Measurements from ENCODE around the gene USP2. TPM values are rescaled to one million over a fixed set of nuclear protein-coding genes. Genes with fewer than 3 reads are reported as not detected.

The USP2 gene
- total RNA-seq, 1 experiment from 2014 or later, result 0.29 TPM

- DNase-seq (ENCODE audit: low spot score), result peak; percentile 52
Observed at GRCh38 chr11:119323532-119324033, 57.9 kb downstream of the USP2 start.

GRCh38 chr11:119322921-119323531, 58.5 kb downstream of the USP2 start:
- no peak for DNase-seq (ENCODE audit: low spot score)

- no peak for DNase-seq (ENCODE audit: low spot score)
Observed at GRCh38 chr11:119322360-119322739, 59.1 kb downstream of the USP2 start.

GRCh38 chr11:119320776-119321524, 60.5 kb downstream of the USP2 start:
- DNase-seq (ENCODE audit: low spot score), result no peak

GRCh38 chr11:119320240-119320775, 61.2 kb downstream of the USP2 start:
- DNase-seq (ENCODE audit: low spot score), result no peak

- DNase-seq (ENCODE audit: low spot score), result no peak
Observed at GRCh38 chr11:119319700-119320239, 61.7 kb downstream of the USP2 start.

GRCh38 chr11:119319136-119319699, 62.3 kb downstream of the USP2 start:
- DNase-seq (ENCODE audit: low spot score), result no peak

- peak; percentile 69 for DNase-seq (ENCODE audit: low spot score)
Observed at GRCh38 chr11:119318240-119319135, 63.0 kb downstream of the USP2 start.

- no peak for DNase-seq (ENCODE audit: low spot score)
Observed at GRCh38 chr11:119317592-119318239, 63.8 kb downstream of the USP2 start.

GRCh38 chr11:119316729-119317591, 64.5 kb downstream of the USP2 start, which contains the start of gene MCAM:
Gene MCAM, minus strand, starts transcription at chr11:119317130. Its CDS starts 29 bp downstream, at chr11:119317101.
- DNase-seq (ENCODE audit: low spot score), result no peak

GRCh38 chr11:119316016-119316728, 65.3 kb downstream of the USP2 start:
- peak; percentile 62 for DNase-seq (ENCODE audit: low spot score)

GRCh38 chr11:119315131-119316015, 66.1 kb downstream of the USP2 start:
- DNase-seq (ENCODE audit: low spot score), result peak; percentile 44

- DNase-seq (ENCODE audit: low spot score), result no peak
Observed at GRCh38 chr11:119314726-119315125, 66.8 kb downstream of the USP2 start.

GRCh38 chr11:119310682-119311052, 70.8 kb downstream of the USP2 start:
- DNase-seq (ENCODE audit: low spot score), result no peak

GRCh38 chr11:119309953-119310681, 71.4 kb downstream of the USP2 start:
- DNase-seq (ENCODE audit: low spot score), result no peak

GRCh38 chr11:119309411-119309810, 72.1 kb downstream of the USP2 start:
- no peak for DNase-seq (ENCODE audit: low spot score)

GRCh38 chr11:119307974-119308373, 73.5 kb downstream of the USP2 start:
- DNase-seq (ENCODE audit: low spot score), result no peak

All from H4 (cell line).